GM18870 (cell line): Measurements from ENCODE around the gene NKX6-2.
"Not testable (repeated sequence)": the region's sequence is repeated elsewhere in the genome, so short reads cannot be mapped to it uniquely, and the experiment has no call there.

Source experiments
- ATAC-seq: cut with Tn5 transposase; IDR thresholded peaks from one replicate; pipeline ENCODE4 v1.9.1; 2021; ENCODE audit warnings: moderate library complexity; ENCODE audit not compliant: unreplicated experiment

The NKX6-2 gene

DNA sequence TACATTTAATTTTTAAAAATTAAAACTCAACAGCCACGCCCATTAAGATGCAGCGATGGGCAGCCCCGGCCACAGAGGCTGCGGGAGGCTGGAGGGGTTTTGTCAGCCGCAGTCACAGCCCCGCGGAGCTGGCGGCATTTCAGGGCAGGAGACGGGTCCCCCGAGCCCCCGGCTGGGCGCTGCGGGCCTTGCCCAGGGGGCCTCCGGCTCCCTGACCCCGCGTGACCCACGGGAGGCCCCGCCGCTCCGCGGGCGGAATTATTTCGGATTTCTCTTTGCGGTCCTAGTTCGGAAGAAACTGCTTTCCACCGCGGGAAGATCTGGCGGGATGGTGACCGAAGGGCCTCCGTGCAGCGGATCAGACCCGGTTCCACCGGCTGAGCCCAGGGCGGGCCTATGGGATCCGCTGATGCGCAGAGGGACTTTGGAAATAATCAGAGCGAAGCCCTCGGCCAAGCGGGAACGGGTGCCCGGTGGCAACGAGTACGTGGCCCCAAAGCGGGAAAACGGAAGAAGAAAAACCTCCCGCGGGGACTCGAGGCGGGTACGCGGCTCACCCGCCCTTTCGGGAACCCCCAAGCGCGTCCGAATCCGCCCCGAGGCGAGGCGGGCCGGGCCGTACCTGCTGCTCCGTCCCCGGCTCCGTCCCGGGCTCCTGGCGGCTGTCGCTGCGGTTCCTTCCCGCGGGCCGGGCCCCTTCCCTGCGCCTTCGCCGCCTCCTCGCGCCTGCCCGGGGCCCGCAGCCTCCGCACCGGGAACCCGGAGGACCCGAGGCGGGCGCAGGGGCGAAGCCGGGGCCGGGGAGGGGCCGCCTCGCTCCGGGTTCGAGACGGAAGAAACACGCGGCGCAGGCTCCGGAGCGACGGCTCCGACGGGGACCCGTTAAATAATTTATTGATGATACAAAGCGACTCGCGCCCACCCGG lies 1.7 kb downstream of the NKX6-2 start:
- ATAC-seq: no peak

DNA sequence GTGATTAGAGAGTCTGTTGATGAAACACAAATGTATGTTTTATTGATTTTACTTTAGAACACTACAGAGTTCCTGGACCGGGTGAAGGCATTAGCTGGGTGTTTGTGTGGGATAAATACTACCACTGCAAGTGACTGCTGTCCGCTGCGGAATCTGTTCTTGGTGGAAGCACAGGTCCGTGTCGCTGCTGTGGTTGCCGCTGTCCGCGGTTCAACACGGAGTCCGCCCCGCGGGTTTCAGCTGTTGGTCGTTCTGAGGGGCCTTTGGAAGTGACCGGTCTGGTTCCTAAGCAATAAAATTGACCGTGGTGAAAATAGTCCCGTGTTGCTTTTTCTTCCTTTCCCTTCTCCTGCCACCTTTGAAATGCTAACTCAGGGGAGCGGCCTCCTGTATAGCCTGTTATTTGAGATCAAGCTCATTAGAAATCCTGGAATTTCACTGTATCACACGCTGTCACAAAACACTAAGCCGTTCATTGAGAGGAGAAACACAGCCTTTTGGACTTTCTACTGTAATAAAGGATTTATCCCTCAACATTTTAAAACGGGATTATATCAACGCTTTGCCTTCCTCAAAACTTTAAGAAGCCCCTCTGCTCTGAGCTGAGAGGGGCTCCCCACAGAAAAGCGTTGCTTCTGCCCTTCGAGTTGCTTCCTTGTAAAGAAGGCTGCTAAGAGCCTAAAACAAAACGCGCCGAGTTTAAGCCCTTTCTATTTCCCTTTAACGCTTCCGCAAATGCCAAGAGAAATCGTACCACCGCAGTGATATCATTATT lies 2.6 kb downstream of the NKX6-2 start:
- ATAC-seq: no peak

DNA sequence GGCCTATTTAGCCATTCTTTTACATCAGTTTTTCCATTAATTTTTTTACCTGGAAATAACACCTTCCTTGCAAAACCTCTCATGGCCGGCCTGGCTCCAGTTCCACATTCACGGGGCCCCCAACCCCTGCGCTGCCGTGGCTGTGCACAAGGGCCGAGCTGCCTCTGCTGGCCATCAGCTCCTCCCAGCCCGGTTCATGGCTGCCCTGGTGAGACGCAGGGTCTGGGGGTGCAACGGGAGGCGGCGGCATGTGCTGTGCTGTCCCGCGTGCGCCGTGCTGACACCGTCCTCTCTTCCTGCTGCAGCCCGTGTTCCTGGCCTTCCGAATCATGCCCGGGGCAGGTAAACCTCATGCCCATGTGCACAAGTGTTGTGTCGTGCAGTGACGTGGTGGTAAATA lies 4.4 kb downstream of the NKX6-2 start:
- ATAC-seq: no peak

DNA sequence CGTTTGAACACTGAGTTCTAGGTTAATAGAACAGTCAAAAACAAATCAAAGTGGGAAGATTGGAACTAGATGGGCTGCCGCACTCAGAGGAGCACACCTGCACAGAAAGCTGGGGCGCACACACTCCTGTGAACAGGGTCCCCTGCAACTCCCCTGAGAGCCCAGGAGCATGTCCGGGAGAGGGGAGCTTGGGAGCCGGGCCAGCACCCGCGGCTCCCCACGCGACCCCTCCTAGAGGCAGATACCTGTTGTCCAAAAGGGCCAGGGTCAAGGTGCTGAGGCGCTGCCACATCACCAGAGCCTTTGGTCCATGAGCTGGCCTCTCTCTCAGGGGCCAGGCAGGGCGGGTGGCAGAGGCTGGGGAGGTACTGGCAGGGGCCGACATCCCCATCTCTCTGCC lies 5.6 kb downstream of the NKX6-2 start:
- no peak for ATAC-seq

DNA sequence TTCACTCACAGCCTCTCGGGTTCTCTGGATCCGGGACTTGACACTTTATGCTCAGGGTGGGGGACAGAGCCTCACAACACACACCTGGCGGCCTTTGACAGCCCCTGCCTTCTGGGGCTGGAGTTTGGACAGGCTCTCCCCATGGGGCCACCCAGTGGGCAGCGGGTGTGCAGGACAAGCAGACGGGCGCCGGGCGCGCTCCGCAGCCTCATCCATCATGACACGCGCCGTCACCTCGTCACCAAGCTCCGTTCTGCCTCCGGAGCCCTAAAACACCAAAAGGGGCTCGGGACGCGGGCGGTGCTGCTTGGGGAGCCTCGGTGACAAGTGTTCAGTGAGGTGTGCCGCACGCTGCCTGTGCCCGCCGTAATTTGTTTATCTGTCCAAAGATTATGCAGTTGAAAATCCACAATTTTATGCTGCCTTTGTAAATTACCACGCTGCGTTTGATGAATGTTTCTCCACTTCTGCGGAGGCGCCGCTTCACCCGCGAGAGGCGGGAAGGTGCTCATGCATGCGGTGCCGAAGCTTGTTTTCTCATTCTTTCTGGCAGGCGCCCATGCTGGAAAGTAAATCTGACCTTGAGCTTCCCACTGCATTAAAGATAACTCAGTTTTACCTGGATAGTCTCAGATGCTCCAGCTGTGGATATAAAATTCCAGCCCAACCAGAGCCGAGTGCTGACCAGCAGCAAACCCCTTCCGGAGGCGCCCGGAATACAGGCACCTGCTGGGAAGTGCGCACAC lies 6.2 kb downstream of the NKX6-2 start:
- no peak for ATAC-seq

DNA sequence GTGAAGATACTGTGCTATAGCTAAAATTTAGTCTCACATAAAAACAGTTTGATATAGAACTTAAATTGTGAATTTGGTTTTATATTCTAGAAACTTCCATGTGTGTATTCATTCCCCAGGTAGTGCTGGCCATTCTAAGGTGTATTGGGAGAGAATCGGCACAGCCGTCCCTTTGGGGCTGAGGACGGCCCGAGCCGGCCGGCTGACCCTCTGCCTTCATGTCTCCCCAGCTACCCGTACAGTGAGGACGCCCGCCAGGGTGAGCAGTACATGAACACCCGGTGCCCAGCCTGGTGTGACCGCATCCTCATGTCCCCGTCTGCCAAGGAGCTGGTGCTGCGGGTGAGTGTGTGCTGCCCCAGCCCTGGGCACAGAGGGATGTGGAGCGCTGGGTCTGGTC lies 8.5 kb downstream of the NKX6-2 start:
- ATAC-seq: no peak

DNA sequence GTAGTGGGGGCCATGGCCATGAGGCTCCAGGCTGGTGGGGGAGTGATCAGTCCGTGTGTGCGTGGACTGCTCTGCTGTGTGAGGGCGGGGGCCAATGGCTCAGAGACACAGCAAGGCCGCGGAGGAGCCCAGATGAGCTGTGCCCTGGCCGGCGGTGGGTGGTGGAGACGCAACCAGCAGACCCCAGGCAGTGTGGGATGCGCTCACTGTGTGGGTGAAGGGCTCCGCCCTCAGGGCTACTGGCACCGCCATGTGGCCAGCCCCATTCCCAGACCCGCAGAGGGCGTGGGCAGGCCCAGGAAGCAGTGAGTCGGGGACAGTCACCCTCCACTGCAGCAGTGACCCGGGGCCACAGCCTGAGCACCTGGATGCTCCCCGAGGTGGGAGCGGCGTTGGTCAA lies 9.1 kb downstream of the NKX6-2 start:
- no peak for ATAC-seq

DNA sequence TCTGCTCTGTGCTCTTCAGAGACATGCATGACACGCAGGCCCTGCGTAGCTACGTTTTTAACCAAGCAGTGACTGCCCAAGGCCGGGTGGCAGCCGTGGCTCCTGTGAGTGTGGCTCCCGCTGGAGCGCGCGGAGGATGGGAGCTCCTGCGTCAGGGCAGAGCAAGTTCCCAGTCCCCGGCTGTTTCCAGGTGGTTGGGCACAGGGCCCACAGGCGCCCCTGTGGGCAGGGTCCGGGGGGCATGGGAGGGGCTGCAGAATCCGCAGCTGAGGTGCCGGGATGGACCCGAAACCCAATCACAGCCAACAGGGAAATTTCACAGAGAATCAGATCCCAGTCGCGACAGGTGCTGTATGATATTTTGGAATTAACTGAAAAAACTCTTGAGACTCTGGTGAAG lies 9.8 kb downstream of the NKX6-2 start:
- ATAC-seq: no peak

DNA sequence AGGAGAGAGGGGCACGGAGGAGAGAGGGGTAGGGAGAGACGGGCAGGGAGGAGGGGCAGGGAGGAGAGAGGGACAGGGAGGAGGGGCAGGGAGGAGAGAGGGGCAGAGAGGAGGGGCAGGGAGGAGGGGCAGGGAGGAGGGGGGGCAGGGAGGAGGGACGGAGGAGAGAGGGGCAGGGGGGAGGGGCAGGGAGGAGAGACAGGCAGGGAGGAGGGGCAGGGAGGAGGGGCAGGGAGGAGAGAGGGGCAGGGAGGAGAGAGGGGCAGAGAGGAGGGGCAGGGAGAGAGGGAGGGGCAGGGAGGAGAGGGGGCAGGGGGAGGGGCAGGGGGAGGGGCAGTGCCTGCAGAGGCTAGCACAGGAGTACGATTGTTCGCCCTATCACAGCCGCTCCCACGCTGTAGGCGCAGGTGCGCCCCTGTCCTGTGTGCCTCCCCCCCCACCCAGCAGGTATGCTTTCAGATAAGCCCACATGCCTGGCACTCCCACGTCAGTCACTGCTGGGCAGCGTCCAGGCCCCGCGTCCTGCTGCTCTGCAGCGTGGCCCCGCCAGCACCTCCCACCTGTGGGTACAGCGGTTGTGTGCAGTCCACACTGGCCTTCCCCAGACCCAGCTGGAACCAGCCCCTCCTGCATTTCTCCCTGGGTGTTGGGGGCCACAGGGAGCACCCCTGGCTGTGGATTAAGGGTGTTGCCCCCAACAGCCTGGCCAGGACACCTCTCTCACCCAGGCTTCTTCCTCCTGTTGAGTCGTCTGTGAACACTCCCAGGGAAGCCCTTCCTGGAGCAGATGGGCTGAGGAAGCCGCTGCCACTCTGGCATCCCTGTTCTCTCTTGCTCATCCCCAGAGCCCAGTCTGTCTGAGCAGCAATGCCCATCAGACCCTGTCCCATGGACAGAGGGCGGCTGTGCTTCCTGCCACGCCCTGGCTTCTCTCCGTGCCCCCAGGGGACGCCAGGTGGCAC lies 10.8 kb downstream of the NKX6-2 start:
- no peak for ATAC-seq

DNA sequence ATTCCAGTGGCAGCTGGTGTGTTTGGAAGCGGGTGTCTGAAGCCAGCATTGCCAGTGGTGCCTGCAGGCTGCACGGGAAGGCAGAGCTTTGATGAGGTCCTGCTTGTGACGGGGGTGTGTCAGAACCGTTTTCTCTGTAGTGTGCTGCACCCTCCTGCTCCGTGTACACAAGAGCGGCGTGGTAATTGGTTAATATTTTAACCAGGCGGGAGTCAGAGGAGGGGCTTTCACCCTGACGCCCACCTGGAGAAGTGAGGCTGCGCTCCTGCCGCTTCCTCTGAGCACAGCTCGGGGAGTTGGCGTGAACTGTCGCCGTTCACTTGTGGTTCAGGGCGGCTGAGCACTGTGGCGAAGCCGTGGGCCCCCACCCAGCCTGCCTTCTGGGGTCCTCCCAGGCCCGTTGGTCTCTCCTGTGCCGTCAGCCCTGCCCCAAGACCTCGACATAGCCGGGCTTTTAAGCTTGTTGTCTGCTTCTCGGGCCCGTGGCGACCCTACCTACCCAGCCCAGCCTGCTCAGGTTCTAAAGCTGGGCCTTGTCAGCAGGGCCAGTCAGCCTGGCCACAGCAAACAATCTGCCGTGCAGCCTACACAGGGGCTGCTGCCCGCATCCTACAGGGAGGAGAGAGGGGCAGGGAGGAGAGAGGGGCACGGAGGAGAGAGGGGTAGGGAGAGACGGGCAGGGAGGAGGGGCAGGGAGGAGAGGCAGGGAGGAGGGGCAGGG lies 11.6 kb downstream of the NKX6-2 start:
- ATAC-seq: no peak

DNA sequence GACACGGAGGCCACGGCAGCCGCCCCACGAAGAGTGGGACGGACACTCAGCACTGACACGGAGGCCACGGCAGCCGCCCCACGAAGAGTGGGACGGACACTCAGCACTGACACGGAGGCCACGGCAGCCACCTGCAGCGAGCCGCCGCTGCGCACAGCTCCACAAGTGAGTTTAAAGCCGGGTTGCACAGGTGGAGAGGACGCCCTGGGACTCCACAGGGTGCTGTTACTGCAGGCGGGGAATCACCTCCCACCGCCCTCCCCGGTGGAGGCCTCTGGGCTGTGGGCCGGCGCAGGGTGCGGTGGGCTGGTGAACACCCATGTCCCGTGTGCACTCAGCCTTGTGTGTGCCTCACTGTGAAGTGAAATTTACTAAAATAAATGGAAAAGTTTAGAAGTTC lies 13.1 kb downstream of the NKX6-2 start:
- not testable (repeated sequence) for ATAC-seq

DNA sequence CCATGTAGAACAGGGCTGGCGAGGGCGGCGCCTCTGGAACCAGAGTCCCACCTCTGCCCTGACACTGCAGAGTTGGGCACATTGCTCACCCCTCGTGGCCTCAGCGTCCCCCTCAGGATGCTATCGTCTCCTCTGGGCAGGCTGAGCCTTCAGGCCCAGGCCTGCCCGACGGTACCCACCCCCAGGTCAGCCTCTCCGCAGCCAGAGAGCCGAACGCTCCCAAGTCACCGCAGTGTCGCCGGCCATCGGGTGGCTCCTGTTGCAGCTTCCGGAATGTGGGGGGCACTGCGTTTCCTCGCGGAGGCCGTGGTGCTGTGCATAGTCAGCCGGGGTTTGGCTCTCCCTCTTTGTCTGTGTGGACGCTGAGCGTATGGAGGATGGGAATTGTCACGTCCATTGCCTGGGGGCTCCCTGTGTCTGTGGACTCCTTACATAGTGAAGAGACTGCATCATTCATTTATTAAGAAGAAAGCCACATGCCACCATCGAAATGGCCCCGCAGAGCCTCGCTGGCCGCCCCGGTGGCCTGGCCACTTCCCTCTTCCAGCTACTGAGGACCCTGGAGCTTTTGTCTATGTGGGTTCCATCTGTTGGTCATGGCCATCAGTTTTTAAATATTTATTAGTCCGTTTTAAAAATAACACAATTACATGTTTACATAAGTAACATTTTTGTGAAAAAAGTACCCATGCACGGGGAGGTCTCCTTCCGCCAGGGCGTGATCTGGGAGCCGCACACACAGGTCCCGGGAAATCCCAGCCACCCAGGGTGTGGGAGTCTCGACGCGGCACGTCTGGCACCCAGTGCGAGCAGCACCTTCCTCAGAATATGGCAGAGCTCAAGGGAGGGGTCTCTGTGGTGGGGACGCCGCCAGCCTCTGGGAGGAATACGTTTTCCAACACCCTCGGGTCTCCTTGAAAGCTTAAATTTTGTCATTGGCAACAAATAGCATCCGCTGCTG lies 15.6 kb downstream of the NKX6-2 start:
- ATAC-seq: no peak

DNA sequence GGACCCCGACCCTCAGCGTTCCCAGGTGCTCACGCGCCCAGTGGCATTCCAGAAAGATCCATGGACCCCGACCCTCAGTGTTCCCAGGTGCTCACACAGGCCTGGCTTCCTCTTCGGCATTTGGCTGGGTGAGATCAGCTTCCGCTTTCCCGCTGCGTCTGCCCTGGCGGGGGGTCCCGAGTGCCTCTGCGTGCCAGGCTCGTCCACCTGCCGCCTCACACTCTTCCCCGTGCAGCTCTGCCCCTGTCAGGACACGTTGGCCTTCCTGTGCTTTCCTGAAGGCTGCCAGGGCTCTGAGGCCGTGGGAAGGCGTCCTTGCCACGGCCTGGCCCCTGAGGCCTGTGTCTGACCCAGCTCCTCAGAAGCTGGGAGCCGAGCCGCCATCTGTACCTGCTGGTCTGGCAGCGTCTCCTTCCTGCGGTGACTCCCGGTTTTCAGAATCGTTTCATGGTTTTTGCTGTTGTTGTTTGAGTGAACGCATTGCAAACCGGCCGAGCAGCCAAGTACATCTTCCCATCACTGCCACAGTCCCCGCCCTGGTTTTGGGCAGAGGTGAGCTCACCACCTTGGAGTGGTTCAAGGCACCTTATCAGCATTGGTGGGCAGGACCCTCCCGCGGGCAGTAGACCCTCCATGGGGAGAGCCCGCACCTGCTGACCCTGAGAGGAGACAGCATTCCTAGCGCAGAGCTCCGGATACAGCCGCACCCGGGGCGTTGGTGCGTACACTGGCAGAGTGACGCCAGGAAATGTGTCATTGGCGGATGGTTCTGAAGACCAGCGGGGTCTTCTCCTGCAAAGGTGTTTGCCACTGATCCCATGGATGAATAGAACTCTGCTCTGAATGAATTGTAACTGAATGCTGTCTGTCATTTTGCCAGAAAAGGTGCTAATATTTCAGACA lies 17.4 kb downstream of the NKX6-2 start:
- ATAC-seq: no peak

DNA sequence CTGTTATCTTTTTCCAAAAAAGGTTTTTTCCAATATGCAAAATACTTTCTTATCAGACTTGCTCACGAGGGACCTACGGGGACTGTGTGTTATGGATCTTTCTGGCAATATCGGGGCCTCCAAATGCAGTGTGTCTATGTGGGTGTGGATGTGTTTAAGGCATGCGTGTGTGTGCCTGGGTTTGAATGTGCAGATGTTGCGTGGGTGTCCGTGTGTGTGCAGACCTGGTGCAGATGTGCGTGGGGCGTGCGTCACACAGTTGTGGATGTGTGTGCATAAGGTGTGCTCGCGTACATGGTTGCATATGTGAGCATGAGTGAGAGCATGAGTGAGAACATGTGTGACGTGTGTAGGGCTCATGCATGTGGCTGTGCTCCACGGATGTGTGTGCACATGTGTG lies 19.7 kb downstream of the NKX6-2 start:
- no peak for ATAC-seq

DNA sequence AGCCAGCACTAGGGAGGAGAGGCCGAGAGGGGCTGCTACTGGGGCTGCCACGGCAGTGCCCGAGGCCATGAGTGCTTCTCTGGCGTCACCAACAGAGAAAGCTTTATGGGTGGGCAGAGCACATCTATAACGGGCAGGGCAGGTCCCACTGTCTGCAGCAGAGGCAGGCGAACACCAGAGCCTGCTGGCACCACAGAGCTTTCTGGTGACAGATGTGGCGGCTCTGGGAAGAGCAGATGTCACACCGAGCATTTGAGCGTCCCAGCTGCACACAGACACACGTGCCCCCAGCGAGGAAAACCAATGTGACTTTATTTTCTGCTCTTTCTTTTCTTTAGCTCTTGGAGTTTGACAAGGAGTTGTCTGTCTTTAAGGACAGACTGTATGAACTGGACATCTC lies 20.5 kb downstream of the NKX6-2 start:
- ATAC-seq: no peak

DNA sequence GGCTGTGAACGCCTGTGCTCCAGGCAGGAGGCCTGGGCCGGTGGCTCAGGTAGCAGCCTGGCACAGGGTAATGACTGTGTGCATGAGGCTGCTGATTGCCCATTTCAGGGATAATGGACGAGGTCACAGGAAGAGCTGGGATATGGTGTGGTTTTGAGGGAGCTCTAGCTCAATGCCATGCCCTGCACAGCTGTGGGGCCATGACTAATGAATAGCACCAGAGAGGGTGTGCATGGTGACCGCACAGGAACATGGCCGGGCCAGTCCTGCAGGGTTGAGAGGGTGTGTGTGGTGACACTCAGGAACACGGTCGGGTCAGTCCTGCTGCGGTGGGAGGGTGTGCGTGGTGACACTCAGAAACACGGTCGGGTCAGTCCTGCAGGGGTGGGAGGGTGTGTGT lies 21.8 kb downstream of the NKX6-2 start:
- no peak for ATAC-seq

DNA sequence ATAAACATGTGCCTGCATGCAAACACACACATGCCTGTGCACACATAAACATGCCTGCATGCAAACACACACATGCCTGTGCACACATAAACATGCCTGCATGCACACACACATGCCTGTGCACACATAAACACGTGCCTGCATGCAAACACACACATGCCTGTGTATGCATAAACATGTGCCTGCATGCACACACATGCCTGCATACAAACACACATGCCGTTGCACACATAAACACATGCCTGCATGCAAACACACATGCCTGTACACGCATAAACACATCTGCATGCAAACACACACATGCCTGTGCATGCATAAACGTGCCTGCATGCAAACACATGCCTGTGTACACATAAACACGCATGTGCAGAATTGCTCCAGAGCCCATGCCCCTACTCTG lies 22.4 kb downstream of the NKX6-2 start:
- no peak for ATAC-seq

DNA sequence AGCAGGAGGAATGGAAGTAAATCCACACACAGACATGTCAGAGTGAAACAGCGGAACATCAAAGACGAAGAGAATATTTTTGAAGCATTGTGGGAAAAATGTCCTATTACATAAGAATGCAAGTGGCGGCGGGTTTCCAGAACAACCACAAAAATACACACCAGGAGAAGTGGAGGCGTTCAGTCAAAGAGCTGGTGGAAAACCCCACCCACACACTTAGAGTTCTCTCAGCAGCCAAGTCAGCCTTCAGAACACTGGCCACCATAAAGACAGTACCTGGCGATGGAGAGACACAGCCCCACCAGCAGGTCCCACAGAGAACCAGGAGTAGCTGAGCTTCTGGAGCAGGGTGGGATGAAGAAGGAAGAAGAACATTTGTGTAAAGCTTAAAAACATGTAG lies 23.7 kb downstream of the NKX6-2 start:
- no peak for ATAC-seq
